HG02798 (cell line): ENCODE measurements around the gene CENPU.
"Not testable (repeated sequence)": the region's sequence is repeated elsewhere in the genome, so short reads cannot be mapped to it uniquely, and the experiment has no call there.

Source experiments
- ATAC-seq: cut with Tn5 transposase; IDR thresholded peaks from one replicate; pipeline ENCODE4 v1.9.1; 2021; ENCODE audit warnings: mild to moderate bottlenecking; ENCODE audit not compliant: unreplicated experiment, poor library complexity

CENPU gene

DNA sequence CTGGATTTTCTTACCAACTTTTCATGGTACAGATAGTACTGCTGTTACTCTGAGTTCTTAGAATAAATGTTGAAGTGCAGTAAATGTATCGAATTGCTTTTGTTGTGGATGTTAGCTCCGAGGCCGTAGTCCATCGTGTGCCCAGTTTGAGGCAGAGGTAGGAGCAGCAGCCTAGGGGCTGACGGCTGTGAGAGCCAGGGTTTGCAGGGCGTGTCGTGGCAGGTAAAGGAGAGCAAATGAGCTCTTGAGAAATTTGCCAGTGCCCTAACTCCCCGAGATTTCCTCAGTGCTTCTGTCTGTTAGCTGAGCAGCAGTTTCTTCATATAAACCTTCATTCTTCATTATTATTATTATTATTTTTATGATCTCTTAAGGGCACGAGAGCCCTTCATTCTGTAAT, 62.8 kb downstream of the CENPU start:
- no peak for ATAC-seq

DNA sequence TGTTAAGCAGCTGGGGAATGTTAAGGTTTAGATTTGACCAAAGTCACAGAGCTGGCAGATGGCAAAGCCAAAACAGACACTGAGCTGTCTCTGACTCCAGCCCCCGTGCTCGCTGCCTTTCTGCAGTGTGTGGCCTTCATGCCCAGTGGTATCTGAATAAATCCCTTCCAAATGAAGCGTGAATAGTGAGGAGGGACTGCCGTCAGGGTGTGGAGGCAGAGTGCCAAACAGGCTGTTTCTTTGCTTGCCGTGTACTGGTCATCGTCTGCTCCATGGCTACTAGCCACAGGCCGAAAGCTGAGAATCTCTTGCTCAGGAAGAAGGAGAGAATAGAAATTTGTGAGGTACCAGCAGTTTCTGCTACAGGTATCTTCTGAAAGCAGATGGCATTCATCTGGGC, 64.6 kb downstream of the CENPU start:
- ATAC-seq = no peak

- ATAC-seq = no peak
Measured at GRCh38 chr4:184668511-184669114, 65.3 kb downstream of the CENPU start.

DNA sequence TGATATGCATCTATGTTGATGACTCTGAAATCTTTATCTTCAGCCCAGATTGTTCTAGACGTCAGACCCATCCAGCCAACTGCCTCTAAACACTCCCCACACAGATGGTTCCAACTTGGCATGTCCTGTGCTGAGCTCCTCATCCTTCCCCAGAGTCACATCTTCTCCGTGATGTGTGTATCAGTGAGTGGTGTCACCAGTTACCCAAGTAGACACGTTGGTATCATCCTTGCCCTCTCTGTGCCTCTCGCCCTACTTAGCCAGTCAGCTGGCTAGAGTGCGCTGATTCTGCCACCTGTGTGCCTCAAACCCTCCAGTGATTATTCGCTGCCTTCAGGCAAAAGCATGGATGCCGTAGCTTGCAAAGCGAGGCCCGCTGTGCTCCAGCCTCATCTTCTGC, 65.8 kb downstream of the CENPU start:
- no peak for ATAC-seq

DNA sequence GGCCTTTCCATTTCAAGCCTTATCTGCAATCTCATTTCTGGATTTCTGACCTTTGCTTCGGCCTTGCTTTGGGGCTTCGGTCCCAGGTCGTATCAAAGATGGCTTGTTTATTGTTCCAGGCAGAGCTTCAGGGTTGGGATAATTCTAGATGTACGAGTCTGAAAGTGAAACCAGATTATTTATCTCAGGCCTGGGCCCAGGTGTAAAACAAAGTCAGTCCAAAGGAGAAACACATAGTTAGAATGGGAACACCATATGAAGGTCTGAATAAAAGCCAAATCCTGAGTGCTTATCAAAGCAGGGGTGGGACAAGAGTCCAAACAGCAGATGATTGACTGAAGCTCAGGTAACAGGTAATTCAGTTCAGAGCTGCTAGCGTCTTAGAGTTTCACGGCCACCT, 67.2 kb downstream of the CENPU start:
- ATAC-seq = no peak

DNA sequence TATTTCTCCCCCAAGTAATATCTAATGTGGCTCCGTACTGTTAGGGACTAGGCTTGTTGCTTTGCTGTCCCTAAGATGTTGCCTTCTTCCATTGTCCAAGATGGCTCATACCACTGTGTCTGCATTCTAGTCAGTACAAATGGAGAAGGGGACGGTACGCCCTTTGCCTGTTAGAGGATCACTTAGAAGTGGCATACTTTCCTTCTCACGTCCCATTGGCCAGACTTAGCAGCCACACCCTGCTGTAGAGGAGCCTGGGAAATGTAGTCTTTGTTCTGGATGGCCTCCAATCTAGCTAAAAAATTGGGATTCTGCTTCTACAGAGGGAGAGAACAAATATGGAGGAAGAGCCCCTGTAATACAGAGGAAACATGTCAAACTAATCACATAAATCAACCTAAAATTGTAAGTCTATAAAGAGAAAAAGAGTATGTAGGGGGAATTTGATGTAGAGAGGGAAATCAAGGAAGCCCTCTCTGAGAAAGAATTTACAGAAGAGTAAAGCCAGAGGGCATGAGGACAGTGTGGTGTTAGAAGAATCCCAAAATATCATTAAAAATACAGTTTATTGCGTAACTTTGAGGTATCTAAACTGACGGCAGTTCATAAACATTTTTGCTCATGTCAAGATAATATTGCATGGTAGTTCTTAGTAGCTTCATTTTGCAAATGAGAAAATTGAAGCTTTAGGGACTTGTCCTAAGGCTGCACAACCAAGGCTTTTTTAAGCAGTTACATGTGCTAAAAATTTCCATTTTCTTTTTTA, 69.3 kb downstream of the CENPU start:
- ATAC-seq = no peak

DNA sequence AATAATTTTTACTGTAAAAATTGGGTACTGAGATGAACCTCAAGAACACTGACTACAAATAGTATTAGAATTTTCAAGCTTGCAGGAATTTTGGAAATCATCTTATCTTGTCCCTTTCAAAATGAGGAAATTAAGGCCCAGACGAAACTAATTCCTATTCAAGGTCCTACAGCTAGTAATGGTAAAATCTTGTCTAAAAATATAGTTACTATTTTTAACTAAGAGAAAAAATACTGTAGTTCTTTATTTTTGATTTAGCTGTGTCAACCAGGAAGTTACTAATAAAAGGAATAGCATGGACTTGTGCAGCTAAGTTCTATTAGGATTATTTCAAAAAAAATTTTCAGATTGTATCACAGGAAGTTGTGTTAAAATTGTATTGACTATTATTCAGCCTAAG, 71.7 kb downstream of the CENPU start:
- no peak for ATAC-seq

GRCh38 chr4:184660978-184661377, 72.9 kb downstream of the CENPU start:
- no peak for ATAC-seq

DNA sequence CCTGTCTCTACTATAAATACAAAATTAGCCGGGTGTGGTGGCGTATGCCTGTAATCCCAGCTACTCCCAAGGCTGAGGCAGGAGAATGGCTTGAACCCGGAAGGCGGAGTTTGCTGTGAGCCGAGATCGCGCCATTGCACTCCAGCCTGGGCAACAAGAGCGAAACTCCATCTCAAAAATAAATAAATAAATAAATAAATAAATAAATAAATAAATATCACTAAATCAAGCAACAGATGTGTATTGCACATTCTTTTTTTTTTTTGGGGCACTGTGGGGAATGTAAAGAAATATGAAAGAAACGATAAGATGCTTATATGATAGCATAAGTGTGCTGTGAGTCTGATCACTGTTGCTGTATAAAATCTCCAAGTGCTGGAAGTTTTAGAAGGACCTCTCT, 76.1 kb downstream of the CENPU start:
- ATAC-seq = not testable (repeated sequence)

GRCh38 chr4:184657144-184657543, 76.8 kb downstream of the CENPU start:
- no peak for ATAC-seq

- ATAC-seq = no peak
Measured at GRCh38 chr4:184655889-184656869, 77.7 kb downstream of the CENPU start.

- no peak for ATAC-seq
Measured at GRCh38 chr4:184653650-184654049, 80.2 kb downstream of the CENPU start.

DNA sequence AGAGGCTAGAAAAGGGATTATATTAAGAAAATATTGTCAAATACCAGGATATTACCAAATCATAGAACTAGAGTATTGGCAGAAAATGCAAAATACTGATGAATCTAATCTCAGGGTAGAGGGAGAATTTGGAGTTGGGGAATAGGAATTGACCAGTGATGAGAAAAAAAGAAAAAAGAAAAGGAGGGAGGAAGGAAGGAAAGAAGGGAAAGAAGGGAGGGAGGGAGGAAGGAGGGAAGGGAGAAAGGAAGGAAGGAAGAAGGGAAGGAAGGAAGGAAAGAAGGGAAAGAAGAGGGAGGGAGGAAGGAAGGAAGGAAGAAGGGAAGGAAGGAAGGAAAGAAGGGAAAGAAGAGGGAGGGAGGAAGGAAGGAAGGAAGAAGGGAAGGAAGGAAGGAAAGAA, 81.2 kb downstream of the CENPU start:
- ATAC-seq = not testable (repeated sequence)

DNA sequence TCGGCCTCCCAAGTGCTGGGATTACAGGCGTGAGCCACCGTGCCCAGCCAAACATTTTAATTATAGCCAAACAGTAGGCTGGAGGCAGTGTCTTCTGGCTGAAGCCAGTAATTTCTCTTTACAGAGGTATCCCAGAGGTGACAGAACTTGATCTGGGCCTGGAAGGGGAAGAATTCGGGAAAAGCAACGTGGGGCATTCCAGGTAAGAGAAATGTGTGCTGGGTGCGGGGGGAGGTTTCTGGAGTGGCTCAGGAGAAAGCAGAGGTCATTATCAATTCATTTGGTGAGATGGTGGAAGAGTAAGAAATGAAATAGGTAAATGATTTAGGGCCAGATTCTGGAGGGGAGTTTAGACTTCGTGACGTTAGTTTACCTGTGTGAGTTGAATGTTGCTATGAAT, 82.0 kb downstream of the CENPU start:
- no peak for ATAC-seq

DNA sequence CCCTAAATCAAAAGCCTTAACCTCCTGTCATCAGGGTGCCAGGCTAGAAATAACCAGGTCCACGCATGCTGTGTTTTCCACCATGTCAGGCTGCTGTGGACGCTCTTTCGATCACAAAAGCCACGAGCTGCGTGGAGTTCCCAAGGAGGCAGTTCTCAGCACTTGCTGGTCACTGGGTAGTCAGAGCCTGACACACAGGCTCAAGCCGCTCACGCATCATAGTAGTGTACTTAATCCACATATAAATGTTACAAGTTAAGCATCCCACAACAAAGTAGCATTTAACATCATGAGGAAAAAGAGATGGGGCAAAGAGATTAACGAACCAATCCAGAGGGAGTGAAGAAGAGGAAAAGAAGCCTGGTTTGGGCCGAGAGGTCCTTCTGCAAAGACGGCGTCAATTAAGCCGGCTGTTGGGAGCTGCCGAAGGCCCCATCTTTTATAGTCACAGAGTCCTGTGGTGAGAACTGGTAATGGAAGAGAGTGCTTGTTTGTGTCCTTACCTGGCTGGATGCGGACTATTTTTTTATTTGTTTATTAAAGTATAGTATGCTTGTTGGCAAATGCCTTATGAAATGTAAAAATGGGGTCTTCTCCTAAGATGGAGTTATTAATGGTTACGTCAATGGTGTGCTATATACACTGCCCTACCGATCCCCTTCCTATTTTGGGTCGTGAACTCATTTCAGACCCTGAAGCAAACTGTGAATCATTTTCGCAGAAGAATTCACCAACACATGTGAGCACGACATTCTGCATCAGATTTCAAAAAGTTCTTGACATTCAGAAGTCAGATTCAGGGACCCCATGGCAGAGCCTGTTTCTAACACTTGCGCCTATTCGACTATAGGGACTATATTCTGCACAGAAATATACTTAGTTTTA, 83.7 kb downstream of the CENPU start:
- ATAC-seq = peak; percentile 8

DNA sequence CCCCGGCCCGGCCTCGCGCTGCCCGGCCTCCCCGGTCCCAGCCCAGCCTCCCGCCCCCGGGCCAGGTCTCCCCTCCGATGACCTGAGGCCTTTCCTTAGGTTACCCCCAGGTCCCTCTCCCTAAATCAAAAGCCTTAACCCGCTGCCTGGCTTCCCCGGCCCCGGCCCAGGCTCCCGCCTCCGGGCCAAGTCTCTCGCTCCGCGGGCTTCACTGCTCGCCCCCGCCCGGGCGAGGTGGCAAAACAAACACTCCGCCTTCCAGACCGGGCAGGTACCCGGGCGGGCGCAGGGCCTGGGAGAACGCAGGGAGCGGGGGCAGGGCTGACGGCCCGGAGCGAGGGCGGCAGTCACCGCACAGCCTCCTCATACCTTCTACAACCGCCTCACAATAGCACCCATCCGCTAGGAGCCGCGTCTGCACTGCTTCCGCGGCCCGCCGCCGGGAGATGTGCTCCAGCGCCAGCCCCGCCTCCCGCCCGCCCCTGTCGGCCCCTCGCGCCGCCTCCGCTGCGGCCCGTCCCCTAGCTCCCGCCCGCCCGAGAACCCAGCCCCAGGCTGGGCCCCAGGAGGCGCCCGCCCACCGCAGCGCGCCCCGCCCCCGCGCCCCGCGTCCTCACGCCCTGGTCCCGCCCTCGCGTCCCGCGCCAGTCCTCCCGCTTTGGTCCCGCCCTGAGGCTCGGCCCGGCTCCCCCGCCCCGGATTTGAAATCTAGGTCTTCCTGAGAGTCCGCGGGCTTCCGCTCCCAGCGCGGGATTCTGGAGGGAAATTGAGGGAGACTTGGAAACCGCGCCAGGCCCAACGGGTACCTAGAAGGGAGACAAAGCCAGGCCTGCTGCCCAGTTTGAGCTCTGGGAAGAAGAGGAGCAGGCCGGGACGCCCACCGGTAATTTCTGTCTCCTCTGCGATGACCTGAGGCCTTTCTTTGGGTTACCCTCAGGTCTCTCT, 84.6 kb downstream of the CENPU start, which contains the start of the genes CASP3 and PRIMPOL:
Gene CASP3, minus strand, starts transcription at position 422 of the 945 bp plus-strand sequence. CDS start 10,994 bp downstream, outside the sequence.
Gene PRIMPOL, plus strand, starts transcription at position 713 of the 945 bp plus-strand sequence. CDS start 7,403 bp downstream, outside the sequence.
- ATAC-seq = peak; percentile 89

DNA sequence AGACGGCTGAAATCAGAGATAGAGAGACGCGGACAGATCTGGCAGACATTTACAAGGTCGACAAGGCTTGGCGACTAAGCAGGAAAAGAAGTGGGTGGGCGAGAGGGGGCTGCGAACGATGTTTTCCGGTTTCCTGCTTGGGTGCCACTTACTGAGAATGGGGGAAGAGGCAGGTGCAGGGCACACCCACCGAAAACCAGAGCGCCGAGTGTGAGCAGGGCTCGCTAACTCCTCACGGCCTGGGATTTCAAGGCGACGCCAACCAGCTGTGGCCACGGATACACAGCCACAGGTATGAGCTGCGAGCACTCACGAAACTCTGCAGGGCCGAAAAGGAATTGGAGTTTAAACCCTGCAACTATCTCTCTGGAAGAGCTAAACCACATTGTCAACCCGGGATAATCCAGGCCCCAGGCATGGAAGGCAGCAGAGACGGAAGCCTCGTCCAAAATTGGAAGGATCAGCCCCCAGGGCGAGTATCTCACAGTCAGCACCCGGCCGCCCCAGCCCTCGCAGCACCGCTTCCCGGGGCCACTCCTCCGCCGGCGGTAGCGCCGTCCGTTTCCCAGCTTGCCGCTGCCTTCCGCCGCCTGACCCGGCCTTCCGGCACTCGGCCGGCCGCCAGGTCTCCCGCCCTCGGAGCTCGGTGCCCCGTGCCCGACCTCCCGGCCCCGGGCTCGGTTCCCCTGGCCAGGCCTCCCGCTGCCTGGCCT, 85.4 kb downstream of the CENPU start:
- peak; percentile 20 for ATAC-seq

DNA sequence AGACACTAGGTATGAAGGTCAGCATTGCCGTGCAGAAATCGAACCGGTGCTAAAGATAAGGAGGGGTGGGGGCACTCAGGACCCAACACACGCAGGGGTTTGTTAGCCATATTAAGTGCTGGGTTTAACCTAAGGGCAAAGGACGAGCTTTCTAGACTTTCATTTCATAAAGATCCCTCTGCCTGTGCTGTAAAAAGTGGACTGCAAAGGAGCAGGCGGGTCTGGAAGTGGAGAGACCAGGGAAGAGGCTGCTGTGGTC, 85.9 kb downstream of the CENPU start:
- ATAC-seq = no peak
